GM18526 (cell line): ENCODE results near the gene VAV2.

Experiments used
- POLR2A ChIP-seq: IDR thresholded peaks from 3 replicates; pipeline ENCODE4 v1.6.1; 2011; ENCODE audit not compliant: insufficient read length; ENCODE audit errors: extremely low read depth

VAV2 gene

GRCh38 chr9:133779081-133779480 lies 213.0 kb downstream of the VAV2 start:
- no peak for TF ChIP-seq POLR2A

- no peak for TF ChIP-seq POLR2A
Measured at GRCh38 chr9:133778336-133779013, 213.6 kb downstream of the VAV2 start.

GRCh38 chr9:133777871-133778270 lies 214.3 kb downstream of the VAV2 start:
- no peak for TF ChIP-seq POLR2A

- TF ChIP-seq POLR2A: no peak
Measured at GRCh38 chr9:133777068-133777791, 214.9 kb downstream of the VAV2 start.

GRCh38 chr9:133775951-133776905 lies 215.9 kb downstream of the VAV2 start:
- TF ChIP-seq POLR2A: peak; percentile 13

GRCh38 chr9:133775291-133775690 lies 216.8 kb downstream of the VAV2 start:
- no peak for TF ChIP-seq POLR2A

GRCh38 chr9:133774799-133775198 lies 217.3 kb downstream of the VAV2 start:
- TF ChIP-seq POLR2A: no peak

- TF ChIP-seq POLR2A: no peak
Measured at GRCh38 chr9:133773889-133774655, 218.1 kb downstream of the VAV2 start.

- TF ChIP-seq POLR2A: no peak
Measured at GRCh38 chr9:133772581-133772980, 219.5 kb downstream of the VAV2 start.

GRCh38 chr9:133771486-133772482 lies 220.3 kb downstream of the VAV2 start:
- TF ChIP-seq POLR2A: no peak

- no peak for TF ChIP-seq POLR2A
Measured at GRCh38 chr9:133770076-133770777, 221.9 kb downstream of the VAV2 start.

GRCh38 chr9:133769511-133770075 lies 222.5 kb downstream of the VAV2 start:
- TF ChIP-seq POLR2A: no peak
